ENCODE data around the gene TAOK1.

The TAOK1 gene

GRCh38 chr17:29393436-29393835 is 3.3 kb downstream of the TAOK1 start:
- TF ChIP-seq CTCF (IDR thresholded peaks at IDR 0.05), result no peak
- H3K9me3 ChIP-seq, result no peaks in the 10 kb centered on the region
- H3K27me3 ChIP-seq, result no peaks in the 10 kb centered on the region
- peaks cover 0 to 34% (median 18%) of the 10 kb centered on the region in 4 donors for H3K4me1 ChIP-seq
- no peak for DNase-seq
- peaks cover 0 to under 1% (median under 1%) of the 10 kb centered on the region in 3 donors for H3K36me3 ChIP-seq
- peak overlapping the region in 1 of 2 donors; percentile 10 for H3K27ac ChIP-seq
- intact Hi-C loops (cut with DNase I; ENCODE audit: low total_unique reads), result loop anchor here (5.0 kb wide), 1 partner anchor 576 kb away; no protein-coding TSS in a partner anchor
- no peak overlapping the region for H3K4me3 ChIP-seq

- Histone ChIP-seq H3K27me3 (no peaks in the 10 kb centered on the region), H3K27ac (no peak overlapping the region), H3K4me3 (no peak overlapping the region), H3K36me3 (peaks cover 0 to 14% (median 12%) of the 10 kb centered on the region in 3 donors), H3K4me1 (peaks cover 0 to 30% (median 17%) of the 10 kb centered on the region in 4 donors), H3K9me3 (no peaks in the 10 kb centered on the region)
- no peak for TF ChIP-seq CTCF (IDR thresholded peaks at IDR 0.05)
- DNase-seq, result no peak
- intact Hi-C loops (cut with DNase I; ENCODE audit: low total_unique reads), result loop anchor here (5.0 kb wide), 1 partner anchor 577 kb away; no protein-coding TSS in a partner anchor
Measured at GRCh38 chr17:29394761-29395160, 4.6 kb downstream of the TAOK1 start.

- TF ChIP-seq CTCF (IDR thresholded peaks at IDR 0.05), result no peak
- peaks cover 0 to 29% (median 16%) of the 10 kb centered on the region in 4 donors for H3K4me1 ChIP-seq
- no peak overlapping the region for H3K4me3 ChIP-seq
- no peaks in the 10 kb centered on the region for H3K27me3 ChIP-seq
- DNase-seq, result no peak
- H3K27ac ChIP-seq, result no peak overlapping the region
- intact Hi-C loops (cut with DNase I; ENCODE audit: low total_unique reads), result no loop called here
- no peaks in the 10 kb centered on the region for H3K9me3 ChIP-seq
- peaks cover 0 to 23% (median 21%) of the 10 kb centered on the region in 3 donors for H3K36me3 ChIP-seq
Measured at GRCh38 chr17:29396066-29396465, 5.9 kb downstream of the TAOK1 start.

- Histone ChIP-seq H3K4me1 (peaks cover 0 to 13% (median 1%) of the 10 kb centered on the region in 4 donors), H3K36me3 (peaks cover 0 to 35% (median 21%) of the 10 kb centered on the region in 3 donors), H3K27me3 (no peaks in the 10 kb centered on the region), H3K9me3 (no peaks in the 10 kb centered on the region), H3K27ac (no peak overlapping the region), H3K4me3 (no peak overlapping the region)
- intact Hi-C loops (cut with DNase I; ENCODE audit: low total_unique reads), result no loop called here
- DNase-seq, result no peak
- TF ChIP-seq CTCF (IDR thresholded peaks at IDR 0.05), result no peak
Measured at GRCh38 chr17:29399634-29400033, 9.5 kb downstream of the TAOK1 start.

GRCh38 chr17:29400818-29401217 is 10.7 kb downstream of the TAOK1 start:
- DNase-seq, result no peak
- no peak for TF ChIP-seq CTCF (IDR thresholded peaks at IDR 0.05)
- Histone ChIP-seq H3K27me3 (no peaks in the 10 kb centered on the region), H3K27ac (no peak overlapping the region), H3K9me3 (no peaks in the 10 kb centered on the region), H3K36me3 (peaks cover 0 to 35% (median 21%) of the 10 kb centered on the region in 3 donors), H3K4me1 (peaks cover 0 to 13% (median 0%) of the 10 kb centered on the region in 4 donors), H3K4me3 (no peak overlapping the region)
- intact Hi-C loops (cut with DNase I; ENCODE audit: low total_unique reads), result no loop called here

- Histone ChIP-seq H3K4me3 (no peak overlapping the region), H3K4me1 (peaks cover 0 to 13% (median 0%) of the 10 kb centered on the region in 4 donors), H3K9me3 (no peaks in the 10 kb centered on the region), H3K27me3 (no peaks in the 10 kb centered on the region), H3K27ac (no peak overlapping the region), H3K36me3 (peaks cover 0 to 35% (median 21%) of the 10 kb centered on the region in 3 donors)
- DNase-seq, result no peak
- intact Hi-C loops (cut with DNase I; ENCODE audit: low total_unique reads), result no loop called here
- no peak for TF ChIP-seq CTCF (IDR thresholded peaks at IDR 0.05)
Measured at GRCh38 chr17:29401258-29401657, 11.1 kb downstream of the TAOK1 start.

Data from tibial artery (tissue), 4 donors.